SU-DHL-6 (cell line): ENCODE measurements around the gene ZNF283.
"Not testable (repeated sequence)": the region's sequence is repeated elsewhere in the genome, so short reads cannot be mapped to it uniquely, and the experiment has no call there.

Experiments used
- H2AFZ ChIP-seq: fragments of 200-600 bp; sonication (generic); 2 replicates; pipeline ENCODE4 v1.6.1; 2014; ENCODE audit warnings: low read depth, mild to moderate bottlenecking, moderate library complexity, mixed read lengths, antibody characterized with exemption, low read length; ENCODE audit not compliant: severe bottlenecking
- H3F3A ChIP-seq: fragments of 200-600 bp; shearing (Covaris generic); 2 replicates; pipeline ENCODE4 v1.6.0; 2016; ENCODE audit warnings: antibody characterized with exemption, mild to moderate bottlenecking; ENCODE audit not compliant: insufficient read depth
- H3K27ac ChIP-seq: fragments of 200-600 bp; sonication (generic); 2 replicates; pipeline ENCODE4 v1.5.1; 2016; ENCODE audit warnings: low read depth, mild to moderate bottlenecking, low read length, moderate library complexity, mixed read lengths
- H3K27me3 ChIP-seq: fragments of 200-600 bp; sonication (generic), shearing (Covaris generic); 2 replicates; pipeline ENCODE4 v1.6.0; 2014; ENCODE audit warnings: mild to moderate bottlenecking, low read length
- H3K36me3 ChIP-seq: fragments of 200-600 bp; sonication (generic); 2 replicates; pipeline ENCODE4 v1.6.1; 2014; ENCODE audit warnings: mild to moderate bottlenecking, low read length, mixed read lengths
- H3K4me2 ChIP-seq: fragments of 300-600, 200-600 bp; shearing (Covaris generic), sonication (generic); 2 replicates; pipeline ENCODE4 v1.6.0; 2014; ENCODE audit warnings: low read length, low read depth, mild to moderate bottlenecking; ENCODE audit not compliant: poor library complexity, severe bottlenecking
- H3K4me3 ChIP-seq: fragments of 200-600 bp; sonication (generic); 2 replicates; pipeline ENCODE4 v1.5.1; 2014; ENCODE audit warnings: antibody characterized with exemption, low read length, mild to moderate bottlenecking, mixed read lengths; ENCODE audit not compliant: insufficient read depth, poor library complexity, severe bottlenecking
- H3K79me2 ChIP-seq: fragments of 200-600 bp; sonication (generic); 2 replicates; pipeline ENCODE4 v1.6.1; 2014; ENCODE audit warnings: mild to moderate bottlenecking, low read length, moderate library complexity; ENCODE audit not compliant: insufficient read depth
- H3K9ac ChIP-seq: fragments of 200-600 bp; sonication (generic); 2 replicates; pipeline ENCODE4 v1.7.0; 2014; ENCODE audit warnings: mild to moderate bottlenecking, low read length
- H3K9me2 ChIP-seq: fragments of 200-600 bp; sonication (generic); replicated peaks from 2 replicates; pipeline ENCODE4 v1.6.1; 2014; ENCODE audit warnings: low read length; ENCODE audit not compliant: insufficient read depth
- H3K9me3 ChIP-seq: fragments of 200-600 bp; sonication (generic); 2 replicates; pipeline ENCODE4 v1.6.1; 2014; ENCODE audit warnings: low read length, mixed read lengths; ENCODE audit not compliant: insufficient read depth
- H4K20me1 ChIP-seq: fragments of 200-600 bp; sonication (generic); 2 replicates; pipeline ENCODE4 v1.6.1; 2014; ENCODE audit warnings: low read depth, mild to moderate bottlenecking, antibody characterized with exemption, low read length, moderate library complexity, mixed read lengths
- CTCF ChIP-seq: fragments of 200-600 bp; sonication (generic); IDR thresholded peaks from one replicate; pipeline ENCODE4 v1.5.1; 2017; ENCODE audit warnings: antibody characterized with exemption, mild to moderate bottlenecking, low read length, moderate library complexity; ENCODE audit not compliant: insufficient read depth, poor library complexity, severe bottlenecking
- EZH2phosphoT487 ChIP-seq: fragments of 200-600 bp; sonication (generic), shearing (Covaris generic); conservative IDR thresholded peaks from 2 replicates; pipeline ENCODE4 v1.6.1; 2018; ENCODE audit warnings: mild to moderate bottlenecking, antibody characterized with exemption, low read length, moderate library complexity, mixed read lengths

The ZNF283 gene

GRCh38 chr19:43818500-43818899 is 8.6 kb upstream of the ZNF283 start:
- TF ChIP-seq CTCF (no peak), EZH2phosphoT487 (no peak)

DNA sequence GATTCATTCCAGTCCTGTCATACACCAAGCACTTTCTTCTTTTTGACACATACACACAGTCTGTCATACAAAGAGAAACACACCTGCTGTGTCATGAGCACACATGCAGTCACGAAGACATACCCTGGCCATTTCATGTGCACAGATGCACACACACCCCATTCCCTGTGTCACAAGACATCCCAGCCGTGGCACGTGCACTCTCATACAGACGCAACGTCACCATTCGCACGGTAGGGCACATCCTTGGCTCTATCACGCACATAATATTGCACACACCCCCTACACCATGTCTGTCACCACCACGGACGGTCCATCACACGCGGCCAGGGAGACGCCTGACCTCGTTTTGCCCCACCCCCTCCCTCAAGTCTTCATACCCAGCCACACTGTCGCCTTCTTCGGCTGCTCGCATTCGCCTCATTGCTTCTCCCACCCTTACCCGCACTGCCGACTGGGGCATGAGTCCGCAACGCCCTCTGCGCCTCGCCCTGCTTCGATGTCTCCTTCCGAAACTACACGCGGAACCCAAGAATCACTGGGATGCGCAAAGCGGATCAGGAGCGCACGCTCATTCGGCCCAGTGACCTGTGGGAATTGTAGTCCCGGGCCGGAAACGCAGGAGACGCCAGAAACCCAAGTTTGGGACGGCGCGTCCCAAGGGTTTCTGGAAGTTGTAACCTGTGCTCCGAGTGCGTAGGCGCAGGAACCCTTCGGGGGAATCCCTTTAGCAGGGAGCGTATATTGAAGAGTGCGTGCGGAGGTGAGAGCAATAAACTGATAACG is 6.8 kb upstream of the ZNF283 start:
- no peak overlapping the region for H3K27ac ChIP-seq
- H3K9me2 ChIP-seq, result no peaks in the 10 kb centered on the region
- H3K27me3 ChIP-seq, result no peaks in the 10 kb centered on the region
- no peak overlapping the region for H3K9ac ChIP-seq
- no peak overlapping the region for H3K4me2 ChIP-seq
- no peaks in the 10 kb centered on the region for H3K79me2 ChIP-seq
- H3K36me3 ChIP-seq, result no peaks in the 10 kb centered on the region
- H3K4me3 ChIP-seq, result no peak overlapping the region
- no peak overlapping the region for H2AFZ ChIP-seq
- no peaks in the 10 kb centered on the region for H4K20me1 ChIP-seq
- no peak for TF ChIP-seq CTCF
- no peak for TF ChIP-seq EZH2phosphoT487
- H3F3A ChIP-seq, result no peaks in the 10 kb centered on the region
- no peaks in the 10 kb centered on the region for H3K9me3 ChIP-seq

More at GRCh38 chr19:43818500-43818899, 8.6 kb upstream of the ZNF283 start:
- Histone ChIP-seq H3K27me3 (no peaks in the 10 kb centered on the region), H3K27ac (no peak overlapping the region), H3K9me2 (no peaks in the 10 kb centered on the region), H3K79me2 (no peaks in the 10 kb centered on the region), H3K9ac (no peak overlapping the region), H3K9me3 (no peaks in the 10 kb centered on the region), H3K4me2 (no peak overlapping the region), H4K20me1 (no peaks in the 10 kb centered on the region), H2AFZ (no peak overlapping the region), H3K36me3 (no peaks in the 10 kb centered on the region), H3K4me3 (no peak overlapping the region), H3F3A (no peaks in the 10 kb centered on the region)

- no peaks in the 10 kb centered on the region for H4K20me1 ChIP-seq
- no peaks in the 10 kb centered on the region for H3K27me3 ChIP-seq
- no peaks in the 10 kb centered on the region for H3K9me2 ChIP-seq
- no peak overlapping the region for H3K4me3 ChIP-seq
- H3K27ac ChIP-seq, result no peak overlapping the region
- no peak overlapping the region for H3K4me2 ChIP-seq
- no peaks in the 10 kb centered on the region for H3K79me2 ChIP-seq
- H3K9me3 ChIP-seq, result no peaks in the 10 kb centered on the region
- H3K36me3 ChIP-seq, result no peaks in the 10 kb centered on the region
- H2AFZ ChIP-seq, result no peak overlapping the region
- no peaks in the 10 kb centered on the region for H3F3A ChIP-seq
- H3K9ac ChIP-seq, result no peak overlapping the region
- TF ChIP-seq EZH2phosphoT487, result no peak
- no peak for TF ChIP-seq CTCF
Observed at GRCh38 chr19:43820884-43821215, 6.3 kb upstream of the ZNF283 start.

DNA sequence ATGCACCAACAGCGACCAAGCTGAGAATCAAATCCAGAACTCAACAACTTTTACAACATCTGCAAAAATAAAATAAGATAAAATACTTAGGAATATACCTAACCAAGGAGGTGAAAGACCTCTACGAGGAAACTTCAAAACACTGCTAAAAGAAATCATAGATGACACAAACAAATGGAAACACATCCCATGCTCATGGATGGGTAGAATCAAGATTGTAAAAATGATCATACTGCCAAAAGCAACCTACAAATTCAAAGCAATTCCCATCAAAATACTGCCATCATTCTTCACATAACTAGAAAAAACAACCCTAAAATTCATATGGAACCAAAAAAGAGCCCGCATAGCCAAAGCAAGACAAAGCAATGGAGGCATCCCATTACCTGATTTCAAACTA is 3.3 kb upstream of the ZNF283 start:
- H2AFZ ChIP-seq, H3K79me2 ChIP-seq, H3K27me3 ChIP-seq, H4K20me1 ChIP-seq, H3K9me2 ChIP-seq, H3K36me3 ChIP-seq, H3K9ac ChIP-seq, H3K27ac ChIP-seq, H3K4me3 ChIP-seq, H3K9me3 ChIP-seq, H3K4me2 ChIP-seq, H3F3A ChIP-seq: not testable (repeated sequence)

DNA sequence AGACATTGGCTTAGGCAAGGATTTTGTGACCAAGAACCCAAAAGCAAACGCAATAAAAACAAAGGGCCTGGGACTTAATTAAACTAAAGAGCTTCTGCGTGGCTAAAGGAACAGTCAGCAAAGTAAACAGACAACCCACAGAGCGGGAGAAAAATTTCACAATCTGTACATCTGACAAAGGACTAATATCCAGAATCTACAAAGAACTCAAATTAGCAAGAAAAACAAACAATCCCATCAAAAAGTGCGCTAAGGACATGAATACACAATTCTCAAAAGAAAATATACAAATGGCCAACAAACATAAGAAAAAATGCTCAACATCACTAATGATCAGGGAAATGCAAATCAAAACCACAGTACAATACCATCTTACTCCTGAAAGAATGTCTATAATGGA is 2.5 kb upstream of the ZNF283 start:
- H3K9me2 ChIP-seq, H2AFZ ChIP-seq, H3K27me3 ChIP-seq, H3F3A ChIP-seq, H3K36me3 ChIP-seq, H3K4me3 ChIP-seq, H3K27ac ChIP-seq, H3K4me2 ChIP-seq, H4K20me1 ChIP-seq, H3K9ac ChIP-seq, H3K9me3 ChIP-seq, H3K79me2 ChIP-seq: not testable (repeated sequence)
